ENCODE measurements around the gene CAMSAP2.

Gene CAMSAP2

DNA sequence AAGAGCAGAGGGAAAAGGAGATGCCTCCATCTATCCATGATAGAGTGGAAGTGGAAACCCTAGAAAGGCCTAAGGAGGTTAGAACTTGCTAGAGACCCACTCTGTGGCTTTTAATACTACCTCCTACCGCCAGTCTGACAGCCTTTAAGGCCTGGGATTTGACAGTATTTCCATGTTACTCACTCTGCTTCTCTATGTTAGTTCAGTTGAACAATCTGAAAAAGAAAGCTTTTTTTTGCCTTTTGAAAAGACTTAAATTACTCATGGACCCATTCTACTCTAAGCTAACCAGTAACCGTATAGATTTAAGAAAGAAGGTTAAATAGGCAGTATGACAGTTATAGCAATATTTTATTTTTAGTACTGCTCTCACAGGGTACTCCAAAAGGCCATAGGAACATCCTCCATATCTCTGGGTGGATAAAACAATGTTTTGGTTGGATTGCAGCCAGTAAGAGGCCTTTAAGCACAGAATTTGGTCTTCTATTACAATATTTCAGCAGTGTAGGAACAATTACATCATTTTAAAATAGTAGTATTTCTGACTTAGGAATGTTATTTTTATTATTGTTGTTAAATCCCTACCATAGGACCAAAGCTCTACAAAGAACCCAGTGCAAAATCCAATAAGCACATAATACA lies 118.1 kb downstream of the CAMSAP2 start (continued):
- TF ChIP-seq, protein P1, sequence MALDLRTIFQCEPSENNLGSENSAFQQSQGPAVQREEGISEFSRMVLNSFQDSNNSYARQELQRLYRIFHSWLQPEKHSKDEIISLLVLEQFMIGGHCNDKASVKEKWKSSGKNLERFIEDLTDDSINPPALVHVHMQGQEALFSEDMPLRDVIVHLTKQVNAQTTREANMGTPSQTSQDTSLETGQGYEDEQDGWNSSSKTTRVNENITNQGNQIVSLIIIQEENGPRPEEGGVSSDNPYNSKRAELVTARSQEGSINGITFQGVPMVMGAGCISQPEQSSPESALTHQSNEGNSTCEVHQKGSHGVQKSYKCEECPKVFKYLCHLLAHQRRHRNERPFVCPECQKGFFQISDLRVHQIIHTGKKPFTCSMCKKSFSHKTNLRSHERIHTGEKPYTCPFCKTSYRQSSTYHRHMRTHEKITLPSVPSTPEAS (tag by site-specific recombination; IDR thresholded peaks at IDR 0.05) = no peak
- TF ChIP-seq KLF8 (tag by site-specific recombination; IDR thresholded peaks at IDR 0.05) (no peak), ZNF112 (tag by site-specific recombination; IDR thresholded peaks at IDR 0.05) (no peak), ZNF529 (tag by site-specific recombination; IDR thresholded peaks at IDR 0.05; ENCODE audit: insufficient replicate concordance) (no peak), ZBTB8A (tag by site-specific recombination; IDR thresholded peaks at IDR 0.05) (no peak), ZNF585B (tag by site-specific recombination; IDR thresholded peaks at IDR 0.05) (no peak)
- TF ChIP-seq, protein P2, sequence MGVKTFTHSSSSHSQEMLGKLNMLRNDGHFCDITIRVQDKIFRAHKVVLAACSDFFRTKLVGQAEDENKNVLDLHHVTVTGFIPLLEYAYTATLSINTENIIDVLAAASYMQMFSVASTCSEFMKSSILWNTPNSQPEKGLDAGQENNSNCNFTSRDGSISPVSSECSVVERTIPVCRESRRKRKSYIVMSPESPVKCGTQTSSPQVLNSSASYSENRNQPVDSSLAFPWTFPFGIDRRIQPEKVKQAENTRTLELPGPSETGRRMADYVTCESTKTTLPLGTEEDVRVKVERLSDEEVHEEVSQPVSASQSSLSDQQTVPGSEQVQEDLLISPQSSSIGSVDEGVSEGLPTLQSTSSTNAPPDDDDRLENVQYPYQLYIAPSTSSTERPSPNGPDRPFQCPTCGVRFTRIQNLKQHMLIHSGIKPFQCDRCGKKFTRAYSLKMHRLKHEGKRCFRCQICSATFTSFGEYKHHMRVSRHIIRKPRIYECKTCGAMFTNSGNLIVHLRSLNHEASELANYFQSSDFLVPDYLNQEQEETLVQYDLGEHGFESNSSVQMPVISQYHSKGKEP (tag by site-specific recombination; IDR thresholded peaks at IDR 0.05) = no peak

DNA sequence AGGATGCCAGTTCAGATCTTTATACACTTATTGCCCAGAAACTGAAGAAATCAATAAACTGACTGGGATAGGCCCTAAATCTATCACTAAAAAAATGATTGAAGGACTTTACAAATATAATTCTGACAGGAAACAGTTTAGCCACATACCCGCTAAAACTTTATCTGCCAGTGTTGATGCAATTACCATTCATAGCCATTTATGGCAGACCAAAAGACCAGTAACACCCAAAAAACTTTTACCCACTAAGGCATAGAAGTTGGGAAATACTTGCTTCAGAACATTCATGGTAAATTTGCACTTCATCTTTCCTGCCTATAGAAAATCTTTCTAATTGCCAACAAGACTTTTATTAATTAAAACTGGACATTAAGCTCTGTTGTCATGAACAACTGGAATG lies 119.1 kb downstream of the CAMSAP2 start:
- no peak overlapping the region for H3K27ac ChIP-seq (ENCODE audit: extremely low read depth, low read depth, low read length)
- no peak overlapping the region for H3K4me3 ChIP-seq (ENCODE audit: low read depth, low read length)
- ChIA-PET POLR2A (no interaction called here), CTCF (interaction anchor here (0.8 kb wide), 1 partner anchor 236 kb away, joined by 5 read pairs; no protein-coding TSS in a partner anchor)
- no peaks in the 10 kb centered on the region for H3K9me3 ChIP-seq (ENCODE audit: control insufficient read depth, insufficient read depth, low read depth, low read length)
- peaks cover 12% of the 10 kb centered on the region for H3K4me1 ChIP-seq (ENCODE audit: control insufficient read depth, insufficient read depth, low read length)
- TF ChIP-seq, protein P3, sequence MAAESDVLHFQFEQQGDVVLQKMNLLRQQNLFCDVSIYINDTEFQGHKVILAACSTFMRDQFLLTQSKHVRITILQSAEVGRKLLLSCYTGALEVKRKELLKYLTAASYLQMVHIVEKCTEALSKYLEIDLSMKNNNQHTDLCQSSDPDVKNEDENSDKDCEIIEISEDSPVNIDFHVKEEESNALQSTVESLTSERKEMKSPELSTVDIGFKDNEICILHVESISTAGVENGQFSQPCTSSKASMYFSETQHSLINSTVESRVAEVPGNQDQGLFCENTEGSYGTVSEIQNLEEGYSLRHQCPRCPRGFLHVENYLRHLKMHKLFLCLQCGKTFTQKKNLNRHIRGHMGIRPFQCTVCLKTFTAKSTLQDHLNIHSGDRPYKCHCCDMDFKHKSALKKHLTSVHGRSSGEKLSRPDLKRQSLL (tag by site-specific recombination; IDR thresholded peaks at IDR 0.05) = no peak
- TF ChIP-seq SETDB1 (IDR thresholded peaks at IDR 0.05; ENCODE audit: insufficient read length, low read length) = no peak
- TF ChIP-seq, protein P4, sequence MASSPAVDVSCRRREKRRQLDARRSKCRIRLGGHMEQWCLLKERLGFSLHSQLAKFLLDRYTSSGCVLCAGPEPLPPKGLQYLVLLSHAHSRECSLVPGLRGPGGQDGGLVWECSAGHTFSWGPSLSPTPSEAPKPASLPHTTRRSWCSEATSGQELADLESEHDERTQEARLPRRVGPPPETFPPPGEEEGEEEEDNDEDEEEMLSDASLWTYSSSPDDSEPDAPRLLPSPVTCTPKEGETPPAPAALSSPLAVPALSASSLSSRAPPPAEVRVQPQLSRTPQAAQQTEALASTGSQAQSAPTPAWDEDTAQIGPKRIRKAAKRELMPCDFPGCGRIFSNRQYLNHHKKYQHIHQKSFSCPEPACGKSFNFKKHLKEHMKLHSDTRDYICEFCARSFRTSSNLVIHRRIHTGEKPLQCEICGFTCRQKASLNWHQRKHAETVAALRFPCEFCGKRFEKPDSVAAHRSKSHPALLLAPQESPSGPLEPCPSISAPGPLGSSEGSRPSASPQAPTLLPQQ (tag by site-specific recombination; IDR thresholded peaks at IDR 0.05) = no peak
- TF ChIP-seq ZFHX2 (tag by site-specific recombination; conservative IDR thresholded peaks at IDR 0.05) = no peak
- no peak for TF ChIP-seq SP3 (tag by site-specific recombination; IDR thresholded peaks at IDR 0.05)
- TF ChIP-seq, protein P5, sequence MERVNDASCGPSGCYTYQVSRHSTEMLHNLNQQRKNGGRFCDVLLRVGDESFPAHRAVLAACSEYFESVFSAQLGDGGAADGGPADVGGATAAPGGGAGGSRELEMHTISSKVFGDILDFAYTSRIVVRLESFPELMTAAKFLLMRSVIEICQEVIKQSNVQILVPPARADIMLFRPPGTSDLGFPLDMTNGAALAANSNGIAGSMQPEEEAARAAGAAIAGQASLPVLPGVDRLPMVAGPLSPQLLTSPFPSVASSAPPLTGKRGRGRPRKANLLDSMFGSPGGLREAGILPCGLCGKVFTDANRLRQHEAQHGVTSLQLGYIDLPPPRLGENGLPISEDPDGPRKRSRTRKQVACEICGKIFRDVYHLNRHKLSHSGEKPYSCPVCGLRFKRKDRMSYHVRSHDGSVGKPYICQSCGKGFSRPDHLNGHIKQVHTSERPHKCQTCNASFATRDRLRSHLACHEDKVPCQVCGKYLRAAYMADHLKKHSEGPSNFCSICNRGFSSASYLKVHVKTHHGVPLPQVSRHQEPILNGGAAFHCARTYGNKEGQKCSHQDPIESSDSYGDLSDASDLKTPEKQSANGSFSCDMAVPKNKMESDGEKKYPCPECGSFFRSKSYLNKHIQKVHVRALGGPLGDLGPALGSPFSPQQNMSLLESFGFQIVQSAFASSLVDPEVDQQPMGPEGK (tag by site-specific recombination; IDR thresholded peaks at IDR 0.05) = no peak
- TF ChIP-seq RBAK (tag by site-specific recombination; IDR thresholded peaks at IDR 0.05) = no peak
- no peak for TF ChIP-seq MZF1 (tag by site-specific recombination; IDR thresholded peaks at IDR 0.05; ENCODE audit: borderline replicate concordance)
- no peak for TF ChIP-seq ZNF169 (tag by site-specific recombination; IDR thresholded peaks at IDR 0.05)
- TF ChIP-seq ZNF324 (tag by site-specific recombination; IDR thresholded peaks at IDR 0.05) = no peak
- TF ChIP-seq ZNF626 (tag by site-specific recombination; IDR thresholded peaks at IDR 0.05) = no peak
- peaks cover 9 to 38% of the 10 kb centered on the region in 2 experiments for H3K36me3 ChIP-seq (ENCODE audit: control insufficient read depth in 2 of 2, insufficient read depth in 1 of 2, low read length in 2 of 2)
